NCI-H146 (cell line): Measurements from ENCODE around the gene RAPGEF4.

Source experiments
- DNase-seq: peaks from one replicate; lab custom pipeline; 2025; lab: John Stamatoyannopoulos, UW

The RAPGEF4 gene

DNA sequence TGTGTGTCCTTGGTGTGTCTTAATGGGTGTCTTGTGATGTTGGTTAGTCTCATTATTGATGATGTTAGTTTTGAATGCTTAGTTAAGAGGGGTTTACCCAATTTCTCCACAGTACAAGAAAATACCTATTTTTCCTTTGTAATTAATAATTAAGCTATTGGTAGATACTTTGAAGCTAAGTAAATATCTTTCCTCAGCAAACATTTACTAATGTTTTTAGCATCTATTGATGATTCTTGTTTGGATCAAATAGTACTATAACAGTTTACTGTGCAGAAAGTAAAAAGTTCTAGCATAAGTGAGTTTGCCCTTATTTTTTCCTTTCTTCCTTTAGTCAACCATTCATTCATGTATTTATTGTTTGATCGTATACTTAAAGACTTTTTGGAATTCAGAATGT, 359.1 kb downstream of the RAPGEF4 start:
- DNase-seq: no peak

- no peak for DNase-seq
These were observed 359.7 kb downstream of the RAPGEF4 start for GRCh38 chr2:173095356-173095755.

- no peak for DNase-seq
These were observed 363.6 kb downstream of the RAPGEF4 start for GRCh38 chr2:173099271-173099670.

DNA sequence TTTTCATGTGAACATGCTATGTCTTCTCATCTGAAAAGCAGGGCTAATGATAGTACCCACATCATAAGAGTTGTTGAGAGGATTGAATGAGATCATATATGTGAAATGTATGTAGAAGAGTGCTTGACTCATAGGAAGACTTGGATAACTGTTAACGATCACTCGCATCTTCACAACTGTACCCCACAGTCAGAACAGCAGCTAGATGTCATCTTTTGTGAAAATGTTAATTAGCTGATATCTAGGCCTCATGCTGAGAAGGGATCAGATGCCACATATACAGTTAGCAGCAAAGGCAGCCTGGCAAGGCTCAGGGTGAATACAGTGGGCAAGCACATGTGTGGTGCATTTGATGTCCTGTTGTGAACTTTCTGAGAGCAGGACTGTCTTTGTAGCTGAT, 364.2 kb downstream of the RAPGEF4 start:
- no peak for DNase-seq

DNA sequence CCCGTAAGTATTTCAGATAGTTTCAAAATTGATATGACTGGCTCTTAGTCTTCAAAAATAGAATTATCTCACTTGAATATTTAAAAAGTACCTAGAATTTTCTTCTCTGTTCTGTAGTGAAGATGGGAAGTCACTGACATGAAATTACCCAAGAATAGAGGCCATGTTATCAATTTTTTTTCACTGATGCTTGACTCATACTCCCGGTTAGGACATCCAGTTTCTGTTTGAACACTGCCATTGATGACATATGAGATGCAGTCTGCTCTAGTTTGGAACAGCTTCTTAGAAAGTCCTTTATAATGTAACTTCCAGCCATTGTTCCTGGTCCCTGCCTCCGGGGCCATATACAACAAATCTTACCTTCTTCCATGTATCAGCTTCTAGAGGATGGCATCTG, 366.0 kb downstream of the RAPGEF4 start:
- DNase-seq: no peak
